ENCODE data around the gene HDAC9. TPM values are rescaled to one million over a fixed set of nuclear protein-coding genes. Genes with fewer than 3 reads are reported as not detected.

Gene HDAC9
- polyA plus RNA-seq, 1 of the 3 experiments (the other 2 are of a cell fraction), result 11.6 TPM

GRCh38 chr7:18760631-18761445 lies 265.3 kb downstream of the HDAC9 start (continued):
- TF ChIP-seq REST (IDR thresholded peaks at IDR 0.05; ENCODE audit: low read depth, low read length), result no peak
- no peak for TF ChIP-seq USF2 (IDR thresholded peaks at IDR 0.05; ENCODE audit: borderline replicate concordance, low read depth, low read length)

- H3K79me2 ChIP-seq (ENCODE audit: insufficient read depth), result no peaks in the 10 kb centered on the region
- H3K9ac ChIP-seq, result no peak overlapping the region
- ChIA-PET CTCF (interaction anchor here (0.6 to 1.6 kb wide), 3 partner anchors 8 to 347 kb away, joined by 3 to 4 read pairs (median 3); no protein-coding TSS in a partner anchor), POLR2A (no interaction called here)
- 34% methylated on average over 3 of the region's 3 CpGs for WGBS (ENCODE audit: low lambda C conversion rate)
- H4K20me1 ChIP-seq (ENCODE audit: insufficient read depth), result no peaks in the 10 kb centered on the region
- H3K9me3 ChIP-seq, result no peaks in the 10 kb centered on the region
- H3K9me2 ChIP-seq, result no peaks in the 10 kb centered on the region
- no peaks in the 10 kb centered on the region for H3K36me3 ChIP-seq (replicated peaks in 1 of 2; ENCODE audit: control insufficient read depth in 1 of 2, insufficient read depth in 2 of 2, low read length in 1 of 2)
- TF ChIP-seq TCF12 (IDR thresholded peaks at IDR 0.05), result peak; percentile 58
- TF ChIP-seq MEF2A (IDR thresholded peaks at IDR 0.05; ENCODE audit: borderline replicate concordance, low read depth), result no peak
- TF ChIP-seq TEAD4 (IDR thresholded peaks at IDR 0.05; ENCODE audit: borderline replicate concordance, insufficient read depth), result peak; percentile 73; the same call in 1 of the 2 replicates
- 0 out of 2 replicates have a peak, but pooled peaks have one; percentile 11 for TF ChIP-seq RXRA (IDR thresholded peaks at IDR 0.05; ENCODE audit: borderline replicate concordance, low read depth)
- peak; percentile 34; the same call in 1 of the 2 replicates for TF ChIP-seq MAX (IDR thresholded peaks at IDR 0.05; ENCODE audit: low read depth)
- TF ChIP-seq FOSL2 (IDR thresholded peaks at IDR 0.05; ENCODE audit: borderline replicate concordance, low read depth), result peak; percentile 80
- no peak for TF ChIP-seq SMC3 (IDR thresholded peaks at IDR 0.05; ENCODE audit: low read depth, low read length)
- TF ChIP-seq FOXM1 (IDR thresholded peaks at IDR 0.05; ENCODE audit: low read depth), result no peak
- TF ChIP-seq PBX3 (IDR thresholded peaks at IDR 0.05), result peak; percentile 90
- peak; percentile 88 for TF ChIP-seq NFIC (IDR thresholded peaks at IDR 0.05; ENCODE audit: borderline replicate concordance)
- peak; percentile 67; the same call in 1 of the 2 replicates for TF ChIP-seq YY1 (IDR thresholded peaks at IDR 0.05; ENCODE audit: low read depth)
- peak; percentile 76 for TF ChIP-seq JUND (IDR thresholded peaks at IDR 0.05)
- peak in 1 of 2 experiments; percentile 78; a peak in 1 of 4 replicates for TF ChIP-seq EP300 (IDR thresholded peaks at IDR 0.05; ENCODE audit: borderline replicate concordance in 1 of 2, low read depth in 1 of 2, low read length in 1 of 2)
- DNase-seq, result no peak
- H3K4me2 ChIP-seq, result no peak overlapping the region
- no peak overlapping the region for H3K4me3 ChIP-seq (ENCODE audit: low read depth in 2 of 2, low read length in 1 of 2)
- peak overlapping the region; percentile 30 to 42 for H3K27ac ChIP-seq (ENCODE audit: low read depth in 2 of 2, low read length in 1 of 2)
- peak overlapping the region; percentile 36; the same call in 1 of the 2 replicates for H2AFZ ChIP-seq (ENCODE audit: low read depth)
- no peaks in the 10 kb centered on the region for H3K27me3 ChIP-seq (ENCODE audit: insufficient read depth)
- peaks cover 10 to 11% of the 10 kb centered on the region in 2 experiments; a peak in 3 of 4 replicates for H3K4me1 ChIP-seq (ENCODE audit: control insufficient read depth in 1 of 2, insufficient read depth in 2 of 2, low read depth in 1 of 2, low read length in 1 of 2)
- peaks cover 5% of the 10 kb centered on the region for H3F3A ChIP-seq (replicated peaks; ENCODE audit: insufficient read depth)
Measured at GRCh38 chr7:18762189-18762588, 266.6 kb downstream of the HDAC9 start.

All from SK-N-SH (cell line).